HepG2 (cell line): Measurements from ENCODE around the gene MIPEP. TPM values are rescaled to one million over a fixed set of nuclear protein-coding genes. Genes with fewer than 3 reads are reported as not detected.

Experiments used
- CEBPG ChIP-seq: IDR thresholded peaks from 2 replicates; pipeline ENCODE4 v1.6.1; 2016
- ELF3 ChIP-seq: IDR thresholded peaks from 2 replicates; pipeline ENCODE4 v1.6.1; 2016; ENCODE audit warnings: missing genetic modification reagents, missing compliant biosample characterization
- FOXK2 ChIP-seq: fragments of 450-650 bp; IDR thresholded peaks from 2 replicates; pipeline ENCODE4 v1.6.1; 2016
- GLI4 ChIP-seq: sonication (generic); formaldehyde crosslinking; IDR thresholded peaks from 2 replicates; pipeline ENCODE4 v1.5.1; 2020; ENCODE audit warnings: missing genetic modification reagents, mild to moderate bottlenecking, moderate library complexity, borderline replicate concordance
- GZF1 ChIP-seq: sonication (generic); formaldehyde crosslinking; IDR thresholded peaks from 2 replicates; pipeline ENCODE4 v1.5.1; 2020; ENCODE audit warnings: mild to moderate bottlenecking, missing genetic modification reagents
- MIXL1 ChIP-seq: IDR thresholded peaks from 2 replicates; pipeline ENCODE4 v1.6.1; 2016
- NCOR1 ChIP-seq: fragments of 200-600 bp; sonication (generic); IDR thresholded peaks from 2 replicates; pipeline ENCODE4 v1.7.0; 2017; ENCODE audit warnings: antibody characterized with exemption, low read length, borderline replicate concordance
- RARA ChIP-seq: IDR thresholded peaks from 2 replicates; pipeline ENCODE4 v1.6.1; 2016; ENCODE audit warnings: missing genetic modification reagents, missing compliant biosample characterization
- SOX13 ChIP-seq, 3 experiments: fragments of 450-650 bp in 1 of 3; sonication (generic) in 1 of 3; formaldehyde crosslinking in 1 of 3; IDR thresholded peaks in 2 of 3; conservative IDR thresholded peaks in 1 of 3; 2 replicates each; pipeline versions ENCODE4 v1.5.0 to v1.6.1; 2016 to 2020; ENCODE audit warnings: antibody characterized with exemption in 1 of 3, mild to moderate bottlenecking in 1 of 3, missing compliant biosample characterization in 1 of 3, missing genetic modification reagents in 1 of 3, moderate library complexity in 1 of 3
- SOX5 ChIP-seq: IDR thresholded peaks from 2 replicates; pipeline ENCODE4 v1.6.1; 2016; ENCODE audit warnings: borderline replicate concordance
- SRF ChIP-seq: IDR thresholded peaks from 2 replicates; pipeline ENCODE4 v1.6.1; 2011; ENCODE audit warnings: mild to moderate bottlenecking, low read depth, low read length, moderate library complexity
- TBX3 ChIP-seq: fragments of 450-650 bp; IDR thresholded peaks from 2 replicates; pipeline ENCODE4 v1.6.1; 2017; ENCODE audit warnings: antibody characterized with exemption, mild to moderate bottlenecking, inconsistent platforms, borderline replicate concordance
- ZNF552 ChIP-seq: sonication (generic); formaldehyde crosslinking; IDR thresholded peaks from 2 replicates; pipeline ENCODE4 v1.9.0; 2022; ENCODE audit warnings: missing genetic modification reagents, mild to moderate bottlenecking, borderline replicate concordance
- ZNF776 ChIP-seq: sonication (generic); formaldehyde crosslinking; IDR thresholded peaks from 2 replicates; pipeline ENCODE4 v1.4.0; 2020; ENCODE audit warnings: mild to moderate bottlenecking, missing genetic modification reagents
- polyA plus RNA-seq, 8 experiments: library from polyadenylated mRNA; depleted of rRNA in 3 of 8; stranded (reverse) in 7 of 8; unstranded in 1 of 8; fragments of >200 nt; fragmentation: Illumina TruSeq in 4 of 8; extraction: Trizol in 4 of 8; gene quantifications; 2 replicates each; pipeline versions ENCODE4 v1.2.1 to v1.2.3, GENCODE V29; 2011 to 2016; ENCODE audit warnings: low read depth in 4 of 8, missing spikeins in 1 of 8, mixed read lengths in 1 of 8; ENCODE audit not compliant: insufficient read depth in 1 of 8
- total RNA-seq, 5 experiments: library from RNA; depleted of rRNA; stranded (reverse); fragments of >200 nt; fragmentation: Illumina TruSeq; extraction: Trizol; gene quantifications; 2 replicates each; pipeline ENCODE4 v1.2.3, GENCODE V29; 2016; ENCODE audit warnings: low read depth in 1 of 5
- TF ChIP-seq, protein P1 (sequence below): sonication (generic); formaldehyde crosslinking; IDR thresholded peaks from 2 replicates; pipeline ENCODE4 v1.5.1; 2020; ENCODE audit warnings: mild to moderate bottlenecking, missing genetic modification reagents, borderline replicate concordance
- TF ChIP-seq, protein P2 (sequence below): sonication (generic); formaldehyde crosslinking; IDR thresholded peaks from 2 replicates; pipeline ENCODE4 v1.4.0; 2020; ENCODE audit warnings: missing genetic modification reagents
- TF ChIP-seq, protein P3 (sequence below): sonication (generic); IDR thresholded peaks from 2 replicates; pipeline ENCODE4 v1.6.1; 2016; ENCODE audit warnings: low read depth, borderline replicate concordance
- TF ChIP-seq, protein P4 (sequence below): sonication (generic); formaldehyde crosslinking; conservative IDR thresholded peaks from 2 replicates; pipeline ENCODE4 v1.4.0; 2020; ENCODE audit warnings: mild to moderate bottlenecking, missing genetic modification reagents, moderate library complexity

MIPEP gene
- total and polyA plus RNA-seq, 2 of the 13 experiments (the other 11 are each of a cell fraction or from before 2014, with no cell fraction given), result 9.3 to 24.1 TPM

DNA sequence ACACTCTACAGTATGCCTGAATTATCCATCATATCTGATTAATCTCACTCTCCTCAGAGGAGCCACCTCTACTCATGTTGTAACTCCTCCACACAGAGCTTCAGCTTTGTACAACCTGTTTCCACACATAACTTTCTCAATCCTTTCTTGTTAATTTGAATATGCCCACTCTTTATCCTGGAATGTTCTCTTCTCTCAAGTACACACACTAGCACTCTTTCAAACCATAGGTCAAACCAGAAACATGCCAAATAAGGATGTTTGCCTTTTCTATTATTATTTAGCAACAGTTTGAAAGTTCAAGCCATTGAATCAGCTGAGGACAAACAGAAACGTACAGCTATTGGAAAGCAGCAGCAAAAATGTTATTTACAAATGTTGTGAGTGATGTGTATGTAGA is 110.3 kb downstream of the MIPEP start (continued):
- TF ChIP-seq, protein P1, sequence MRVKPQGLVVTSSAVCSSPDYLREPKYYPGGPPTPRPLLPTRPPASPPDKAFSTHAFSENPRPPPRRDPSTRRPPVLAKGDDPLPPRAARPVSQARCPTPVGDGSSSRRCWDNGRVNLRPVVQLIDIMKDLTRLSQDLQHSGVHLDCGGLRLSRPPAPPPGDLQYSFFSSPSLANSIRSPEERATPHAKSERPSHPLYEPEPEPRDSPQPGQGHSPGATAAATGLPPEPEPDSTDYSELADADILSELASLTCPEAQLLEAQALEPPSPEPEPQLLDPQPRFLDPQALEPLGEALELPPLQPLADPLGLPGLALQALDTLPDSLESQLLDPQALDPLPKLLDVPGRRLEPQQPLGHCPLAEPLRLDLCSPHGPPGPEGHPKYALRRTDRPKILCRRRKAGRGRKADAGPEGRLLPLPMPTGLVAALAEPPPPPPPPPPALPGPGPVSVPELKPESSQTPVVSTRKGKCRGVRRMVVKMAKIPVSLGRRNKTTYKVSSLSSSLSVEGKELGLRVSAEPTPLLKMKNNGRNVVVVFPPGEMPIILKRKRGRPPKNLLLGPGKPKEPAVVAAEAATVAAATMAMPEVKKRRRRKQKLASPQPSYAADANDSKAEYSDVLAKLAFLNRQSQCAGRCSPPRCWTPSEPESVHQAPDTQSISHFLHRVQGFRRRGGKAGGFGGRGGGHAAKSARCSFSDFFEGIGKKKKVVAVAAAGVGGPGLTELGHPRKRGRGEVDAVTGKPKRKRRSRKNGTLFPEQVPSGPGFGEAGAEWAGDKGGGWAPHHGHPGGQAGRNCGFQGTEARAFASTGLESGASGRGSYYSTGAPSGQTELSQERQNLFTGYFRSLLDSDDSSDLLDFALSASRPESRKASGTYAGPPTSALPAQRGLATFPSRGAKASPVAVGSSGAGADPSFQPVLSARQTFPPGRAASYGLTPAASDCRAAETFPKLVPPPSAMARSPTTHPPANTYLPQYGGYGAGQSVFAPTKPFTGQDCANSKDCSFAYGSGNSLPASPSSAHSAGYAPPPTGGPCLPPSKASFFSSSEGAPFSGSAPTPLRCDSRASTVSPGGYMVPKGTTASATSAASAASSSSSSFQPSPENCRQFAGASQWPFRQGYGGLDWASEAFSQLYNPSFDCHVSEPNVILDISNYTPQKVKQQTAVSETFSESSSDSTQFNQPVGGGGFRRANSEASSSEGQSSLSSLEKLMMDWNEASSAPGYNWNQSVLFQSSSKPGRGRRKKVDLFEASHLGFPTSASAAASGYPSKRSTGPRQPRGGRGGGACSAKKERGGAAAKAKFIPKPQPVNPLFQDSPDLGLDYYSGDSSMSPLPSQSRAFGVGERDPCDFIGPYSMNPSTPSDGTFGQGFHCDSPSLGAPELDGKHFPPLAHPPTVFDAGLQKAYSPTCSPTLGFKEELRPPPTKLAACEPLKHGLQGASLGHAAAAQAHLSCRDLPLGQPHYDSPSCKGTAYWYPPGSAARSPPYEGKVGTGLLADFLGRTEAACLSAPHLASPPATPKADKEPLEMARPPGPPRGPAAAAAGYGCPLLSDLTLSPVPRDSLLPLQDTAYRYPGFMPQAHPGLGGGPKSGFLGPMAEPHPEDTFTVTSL (CRISPR knock-in tag), result peak; percentile 79; the same call in 1 of the 2 replicates
- TF ChIP-seq SRF (peak; percentile 97), SOX13 (IDR thresholded peaks at IDR 0.05) (no peak), SOX13 (CRISPR knock-in tag; conservative IDR thresholded peaks at IDR 0.05 in 1 of 2, IDR thresholded peaks at IDR 0.05 in 1 of 2) (peak in 1 of 2 experiments; percentile 63; a peak in 1 of 4 replicates), SOX5 (CRISPR knock-in tag) (peak; percentile 49; the same call in 1 of the 2 replicates), GLI4 (CRISPR knock-in tag) (no peak), RARA (CRISPR knock-in tag) (peak; percentile 82), ZNF552 (no peak), MIXL1 (CRISPR knock-in tag) (peak; percentile 37; the same call in 1 of the 2 replicates), CEBPG (CRISPR knock-in tag) (peak; percentile 45; the same call in 1 of the 2 replicates), NCOR1 (peak; percentile 59; the same call in 1 of the 2 replicates), ELF3 (0 out of 2 replicates have a peak, but pooled peaks have one; percentile 28), ZNF776 (CRISPR knock-in tag) (no peak), TBX3 (peak; percentile 59; the same call in 1 of the 2 replicates), GZF1 (CRISPR knock-in tag) (no peak), FOXK2 (peak; percentile 64)
- TF ChIP-seq, protein P2, sequence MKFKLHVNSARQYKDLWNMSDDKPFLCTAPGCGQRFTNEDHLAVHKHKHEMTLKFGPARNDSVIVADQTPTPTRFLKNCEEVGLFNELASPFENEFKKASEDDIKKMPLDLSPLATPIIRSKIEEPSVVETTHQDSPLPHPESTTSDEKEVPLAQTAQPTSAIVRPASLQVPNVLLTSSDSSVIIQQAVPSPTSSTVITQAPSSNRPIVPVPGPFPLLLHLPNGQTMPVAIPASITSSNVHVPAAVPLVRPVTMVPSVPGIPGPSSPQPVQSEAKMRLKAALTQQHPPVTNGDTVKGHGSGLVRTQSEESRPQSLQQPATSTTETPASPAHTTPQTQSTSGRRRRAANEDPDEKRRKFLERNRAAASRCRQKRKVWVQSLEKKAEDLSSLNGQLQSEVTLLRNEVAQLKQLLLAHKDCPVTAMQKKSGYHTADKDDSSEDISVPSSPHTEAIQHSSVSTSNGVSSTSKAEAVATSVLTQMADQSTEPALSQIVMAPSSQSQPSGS (CRISPR knock-in tag), result 0 out of 2 replicates have a peak, but pooled peaks have one; percentile 33
- TF ChIP-seq, protein P3, sequence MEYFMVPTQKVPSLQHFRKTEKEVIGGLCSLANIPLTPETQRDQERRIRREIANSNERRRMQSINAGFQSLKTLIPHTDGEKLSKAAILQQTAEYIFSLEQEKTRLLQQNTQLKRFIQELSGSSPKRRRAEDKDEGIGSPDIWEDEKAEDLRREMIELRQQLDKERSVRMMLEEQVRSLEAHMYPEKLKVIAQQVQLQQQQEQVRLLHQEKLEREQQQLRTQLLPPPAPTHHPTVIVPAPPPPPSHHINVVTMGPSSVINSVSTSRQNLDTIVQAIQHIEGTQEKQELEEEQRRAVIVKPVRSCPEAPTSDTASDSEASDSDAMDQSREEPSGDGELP, result peak; percentile 83; the same call in 1 of the 2 replicates
- TF ChIP-seq, protein P4, sequence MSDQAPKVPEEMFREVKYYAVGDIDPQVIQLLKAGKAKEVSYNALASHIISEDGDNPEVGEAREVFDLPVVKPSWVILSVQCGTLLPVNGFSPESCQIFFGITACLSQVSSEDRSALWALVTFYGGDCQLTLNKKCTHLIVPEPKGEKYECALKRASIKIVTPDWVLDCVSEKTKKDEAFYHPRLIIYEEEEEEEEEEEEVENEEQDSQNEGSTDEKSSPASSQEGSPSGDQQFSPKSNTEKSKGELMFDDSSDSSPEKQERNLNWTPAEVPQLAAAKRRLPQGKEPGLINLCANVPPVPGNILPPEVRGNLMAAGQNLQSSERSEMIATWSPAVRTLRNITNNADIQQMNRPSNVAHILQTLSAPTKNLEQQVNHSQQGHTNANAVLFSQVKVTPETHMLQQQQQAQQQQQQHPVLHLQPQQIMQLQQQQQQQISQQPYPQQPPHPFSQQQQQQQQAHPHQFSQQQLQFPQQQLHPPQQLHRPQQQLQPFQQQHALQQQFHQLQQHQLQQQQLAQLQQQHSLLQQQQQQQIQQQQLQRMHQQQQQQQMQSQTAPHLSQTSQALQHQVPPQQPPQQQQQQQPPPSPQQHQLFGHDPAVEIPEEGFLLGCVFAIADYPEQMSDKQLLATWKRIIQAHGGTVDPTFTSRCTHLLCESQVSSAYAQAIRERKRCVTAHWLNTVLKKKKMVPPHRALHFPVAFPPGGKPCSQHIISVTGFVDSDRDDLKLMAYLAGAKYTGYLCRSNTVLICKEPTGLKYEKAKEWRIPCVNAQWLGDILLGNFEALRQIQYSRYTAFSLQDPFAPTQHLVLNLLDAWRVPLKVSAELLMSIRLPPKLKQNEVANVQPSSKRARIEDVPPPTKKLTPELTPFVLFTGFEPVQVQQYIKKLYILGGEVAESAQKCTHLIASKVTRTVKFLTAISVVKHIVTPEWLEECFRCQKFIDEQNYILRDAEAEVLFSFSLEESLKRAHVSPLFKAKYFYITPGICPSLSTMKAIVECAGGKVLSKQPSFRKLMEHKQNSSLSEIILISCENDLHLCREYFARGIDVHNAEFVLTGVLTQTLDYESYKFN (CRISPR knock-in tag), result peak; percentile 55
